ELF-1 (cell line): ENCODE data around the gene FHL3.
A peak's percentile ranks its signal among the peaks of the same experiment; 100 is the strongest.
"Not testable (repeated sequence)": the region's sequence is repeated elsewhere in the genome, so short reads cannot be mapped to it uniquely, and the experiment has no call there.

Experiments used
- DNase-seq: peaks from one replicate; pipeline ENCODE4 v3.0.0-alpha.2; 2016; ENCODE audit warnings: low read depth, low spot score

Gene FHL3

DNA sequence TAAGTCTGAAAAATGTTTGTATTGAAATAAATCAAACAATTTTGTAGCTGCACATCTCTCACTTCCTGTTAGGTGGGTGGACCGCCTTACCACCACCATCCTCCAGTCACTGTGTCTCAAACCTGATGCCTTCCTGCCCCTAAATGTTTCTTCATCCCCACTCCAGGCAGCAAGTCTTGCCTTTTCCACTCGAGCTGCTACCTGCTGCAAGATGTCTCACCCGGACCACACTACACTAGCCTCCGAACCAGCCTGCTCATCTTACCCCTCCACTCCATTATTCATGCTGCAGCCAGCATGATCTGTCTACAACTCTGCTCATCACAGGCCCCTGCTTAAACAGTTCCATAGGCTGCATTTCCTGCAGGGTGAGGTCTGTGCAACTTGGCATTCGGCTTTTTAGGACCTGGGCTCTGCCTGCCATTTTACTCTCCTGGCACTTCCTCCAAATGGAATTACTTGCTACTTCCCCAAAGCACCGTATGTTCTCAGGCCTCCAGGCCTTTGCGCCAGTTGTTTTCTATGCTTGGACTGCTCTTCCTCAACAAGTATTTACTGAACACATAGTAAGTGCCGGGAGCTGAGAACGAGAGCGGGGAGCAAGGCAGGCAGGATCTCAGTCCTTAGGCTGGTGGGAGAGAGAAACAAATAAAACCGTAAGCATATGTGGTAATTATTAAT, 10.3 kb downstream of the FHL3 start:
- no peak for DNase-seq

DNA sequence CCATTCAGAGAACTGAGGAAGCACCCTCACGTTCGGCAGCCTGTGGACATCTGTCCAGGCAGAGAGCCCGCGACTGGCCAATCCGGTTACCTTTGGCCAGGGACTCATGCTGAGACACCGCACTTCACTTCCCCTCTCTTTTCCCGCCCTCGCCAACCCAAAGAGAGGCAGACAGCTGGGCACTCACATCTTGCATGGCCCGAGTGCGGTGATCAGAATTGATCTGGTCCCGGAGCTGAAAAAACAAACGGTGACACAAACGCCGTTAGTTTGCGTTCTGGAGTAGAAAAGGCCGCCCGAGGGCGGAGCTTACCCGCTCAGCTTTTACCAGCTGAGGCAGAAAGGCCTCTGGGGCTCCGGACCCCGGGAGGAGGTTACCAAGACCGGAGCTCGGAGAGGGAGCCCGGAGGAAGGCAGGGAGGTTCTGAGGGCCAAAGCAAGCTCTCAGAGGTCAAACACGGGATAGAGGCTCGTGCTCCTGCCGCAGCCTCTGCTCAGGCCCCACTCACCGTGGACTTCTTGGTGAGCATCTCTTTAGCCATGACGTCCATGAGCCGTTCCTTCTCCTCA, 15.9 kb downstream of the FHL3 start:
- no peak for DNase-seq

DNA sequence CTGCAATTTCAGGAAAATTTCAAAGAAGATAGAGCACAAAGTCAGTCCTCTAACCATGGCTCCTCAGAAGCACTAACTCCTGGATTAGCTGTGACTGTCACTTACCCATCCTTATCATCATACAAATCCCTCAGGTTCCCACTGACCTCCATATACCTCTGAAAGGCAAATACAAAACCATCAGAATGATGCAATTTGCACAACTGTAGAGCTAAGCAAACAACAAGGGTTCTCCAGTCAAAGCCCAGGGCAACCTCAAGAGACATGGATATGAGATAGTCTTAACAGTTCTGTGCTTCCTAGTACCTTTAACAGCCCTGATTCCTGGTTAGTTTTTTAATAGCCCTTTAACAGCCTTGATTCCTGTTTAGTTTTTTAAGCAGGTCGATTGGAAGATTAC, 17.6 kb downstream of the FHL3 start:
- no peak for DNase-seq

DNA sequence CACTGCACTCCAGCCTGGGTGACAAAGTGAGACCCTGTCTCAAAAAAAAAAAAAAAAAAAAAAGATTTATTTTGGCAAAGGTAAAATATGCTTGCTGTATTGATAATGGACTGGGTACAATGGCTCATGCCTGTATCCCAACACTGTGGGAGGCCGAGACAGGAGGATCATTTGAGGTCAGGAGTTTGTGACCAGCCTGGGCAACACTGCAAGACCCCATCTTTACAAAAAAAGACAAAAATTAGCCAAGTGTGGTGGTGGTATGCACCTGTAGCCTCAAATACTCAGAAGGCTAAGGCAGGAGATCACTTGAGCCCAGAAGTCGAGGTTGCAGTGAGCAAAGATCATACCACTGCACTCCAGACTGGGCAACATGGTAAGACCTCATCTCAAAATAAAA, 21.8 kb downstream of the FHL3 start:
- DNase-seq: no peak

DNA sequence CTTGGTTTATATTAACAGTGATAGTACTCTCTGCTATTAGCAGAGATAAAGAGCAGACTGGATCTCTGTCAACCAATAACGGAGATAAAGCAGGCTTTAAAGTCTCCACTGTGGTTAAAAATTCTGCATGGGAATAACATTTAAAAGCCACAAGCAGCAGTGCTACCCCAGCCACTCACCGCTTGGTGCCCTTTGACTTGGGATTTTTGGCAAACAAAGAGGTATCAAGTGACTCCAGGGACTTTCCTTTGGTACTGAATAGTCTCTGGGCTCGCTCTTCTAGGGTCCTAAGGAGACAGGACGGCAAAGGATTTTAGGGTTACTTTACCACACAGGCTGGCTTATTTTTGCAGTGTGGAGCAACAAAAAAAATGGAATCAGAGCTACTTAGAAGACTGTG, 26.8 kb downstream of the FHL3 start:
- DNase-seq: no peak

DNA sequence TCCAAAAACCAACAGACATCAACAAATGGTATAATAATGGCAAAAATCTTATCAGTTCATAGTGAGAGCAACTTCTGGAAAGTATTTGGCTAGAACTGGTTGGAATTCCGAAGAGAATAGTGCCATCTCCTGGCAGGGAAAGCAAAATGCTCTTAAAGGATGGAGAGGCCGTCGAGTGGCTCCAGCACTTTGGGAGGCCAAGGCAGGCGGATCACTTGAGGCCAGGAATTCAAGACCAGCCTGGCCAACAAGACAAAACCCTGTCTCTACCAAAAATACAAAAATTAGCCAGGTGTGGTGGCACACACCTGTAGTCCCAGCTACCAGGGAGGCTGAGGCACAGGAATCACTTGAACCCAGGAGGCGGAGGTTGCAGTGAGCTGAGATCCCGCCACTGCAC, 30.2 kb downstream of the FHL3 start:
- peak; percentile 61 for DNase-seq

DNA sequence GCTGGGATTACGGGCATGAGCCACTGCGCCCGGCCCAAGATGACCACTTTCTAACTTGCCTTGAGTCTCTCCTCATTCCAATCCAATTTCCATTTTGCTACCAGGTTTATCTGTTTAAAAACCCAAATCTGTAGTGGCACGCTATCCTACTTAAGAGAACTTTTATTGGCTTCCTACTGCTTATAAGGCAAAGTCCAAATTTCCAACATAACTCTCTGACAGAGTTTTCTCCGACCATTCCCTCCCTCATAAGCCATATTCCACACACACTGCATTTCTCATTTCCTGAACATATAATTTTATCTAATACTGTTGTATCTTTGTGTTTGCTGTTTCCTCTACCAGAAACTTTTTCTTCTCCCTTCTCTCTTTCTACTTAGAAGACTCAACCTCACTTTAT, 30.7 kb downstream of the FHL3 start:
- DNase-seq: no peak

DNA sequence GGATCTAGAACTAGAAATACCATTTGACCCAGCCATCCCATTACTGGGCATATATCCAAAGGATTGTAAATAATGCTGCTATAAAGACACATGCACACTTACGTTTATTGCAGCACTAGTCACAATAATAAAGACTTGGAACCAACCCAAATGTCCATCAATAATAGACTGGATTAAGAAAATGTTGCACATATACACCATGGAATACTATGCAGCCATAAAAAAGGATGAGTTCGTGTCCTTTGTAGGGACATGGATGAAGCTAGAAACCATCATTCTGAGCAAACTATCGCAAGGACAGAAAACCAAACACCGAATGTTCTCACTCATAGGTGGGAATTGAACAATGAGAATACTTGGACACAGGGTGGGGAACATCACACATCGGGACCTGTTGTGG, 31.6 kb downstream of the FHL3 start:
- DNase-seq: not testable (repeated sequence)

DNA sequence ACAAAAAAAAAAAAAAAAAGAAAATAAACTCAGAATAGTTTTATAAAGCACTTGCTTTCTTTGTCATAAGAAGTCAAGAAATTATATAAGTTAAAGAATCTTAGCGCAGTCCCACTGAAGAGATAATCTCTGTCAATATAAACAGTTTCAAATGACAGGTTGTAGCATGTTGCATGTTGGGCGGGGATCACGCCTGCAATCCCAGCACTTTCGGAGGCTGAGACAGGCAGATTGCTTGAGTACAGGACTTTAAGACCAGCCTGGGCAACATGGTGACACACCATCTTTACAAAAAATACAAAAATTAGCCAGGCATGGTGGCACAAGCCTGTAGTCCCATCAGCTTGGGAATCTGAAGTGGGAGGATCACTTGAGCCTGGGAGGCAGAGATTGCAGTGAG, 40.0 kb downstream of the FHL3 start:
- DNase-seq: no peak

DNA sequence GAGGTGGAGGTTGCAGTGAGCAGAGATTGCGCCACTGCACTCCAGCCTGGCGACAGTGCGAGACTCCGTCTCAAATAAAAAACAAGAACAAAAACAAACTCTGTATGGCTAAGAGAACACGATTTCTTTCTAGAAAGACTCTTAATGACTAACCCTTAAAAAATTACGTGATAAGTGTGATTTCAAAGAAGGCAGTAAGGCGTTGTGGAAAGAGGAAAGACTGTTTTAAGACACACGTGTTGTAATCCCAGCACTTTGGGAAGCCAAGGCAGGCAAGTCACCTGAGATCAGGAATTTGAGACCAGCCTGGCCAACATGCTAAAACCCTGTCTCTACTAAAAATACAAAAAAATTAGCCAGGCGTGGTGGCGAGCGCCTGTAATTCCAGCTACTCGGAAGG, 41.2 kb downstream of the FHL3 start:
- DNase-seq: not testable (repeated sequence)

DNA sequence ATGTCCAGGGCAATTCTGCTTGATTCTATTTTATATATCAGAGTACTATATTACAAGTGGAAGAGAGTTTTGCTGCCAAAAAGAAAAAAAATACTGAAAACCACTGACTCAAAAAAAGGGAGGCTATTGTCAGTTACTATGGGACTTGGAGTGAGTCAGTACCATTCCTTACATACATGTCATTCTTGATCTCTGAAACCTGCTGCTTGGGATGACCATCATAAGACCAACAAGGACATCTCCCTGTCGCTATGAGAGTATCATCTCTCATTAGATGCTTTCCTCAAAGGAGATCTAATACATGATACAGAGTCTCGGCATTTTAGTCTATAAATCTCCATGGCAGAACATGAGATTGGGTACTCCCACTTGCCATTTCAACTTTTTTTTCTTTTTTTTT, 46.6 kb downstream of the FHL3 start:
- DNase-seq: no peak

DNA sequence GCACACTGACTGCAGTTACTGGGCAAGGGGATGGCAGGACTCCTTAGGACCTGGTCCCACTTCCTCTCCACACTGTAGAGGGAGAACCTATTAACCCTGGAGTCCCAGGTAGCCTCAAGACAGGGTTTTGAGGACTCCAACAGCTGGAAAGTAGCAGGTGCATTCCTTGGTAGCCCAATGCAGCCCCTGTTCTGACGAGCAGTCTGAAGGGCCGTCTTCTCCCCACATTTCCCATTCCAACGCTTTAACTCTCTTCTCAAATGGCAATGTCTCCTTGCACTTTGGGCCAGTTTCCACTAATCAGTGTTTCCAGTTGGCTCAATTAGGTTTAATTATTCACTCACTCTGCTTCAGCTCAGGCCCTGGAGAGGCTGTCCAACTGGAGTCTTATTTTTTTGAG, 49.6 kb downstream of the FHL3 start:
- DNase-seq: no peak

DNA sequence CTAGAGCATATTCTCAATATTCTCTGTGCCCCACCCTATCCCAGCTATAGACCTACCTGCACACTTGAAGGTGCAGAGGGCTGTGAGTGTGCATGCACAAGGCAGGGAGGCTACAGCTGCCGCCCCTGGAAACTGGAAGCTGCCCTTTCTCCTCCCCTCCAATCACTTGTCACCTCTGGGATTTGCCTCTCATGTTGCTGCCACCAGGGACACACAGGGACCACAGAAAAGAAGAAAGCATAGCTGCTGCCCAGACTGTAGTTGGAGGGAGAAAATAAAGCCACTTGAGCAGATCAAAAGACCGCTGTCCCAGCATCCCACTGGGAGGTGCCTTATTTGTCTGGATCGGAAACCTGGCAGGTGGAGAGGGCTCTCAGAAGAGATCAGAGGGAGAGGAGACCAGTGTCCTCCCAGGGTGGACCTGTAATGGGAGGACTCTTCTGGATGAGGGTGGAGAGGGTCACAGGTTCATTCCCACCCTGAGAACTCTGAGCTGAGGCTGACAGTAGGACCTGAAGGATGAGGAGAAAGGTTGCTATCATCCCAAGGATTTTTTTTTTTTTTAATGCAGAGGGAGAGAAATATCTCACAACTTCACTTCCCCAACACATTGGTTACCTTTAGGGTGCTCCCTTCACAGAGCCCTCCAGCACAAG, 50.9 kb downstream of the FHL3 start:
- DNase-seq: no peak

DNA sequence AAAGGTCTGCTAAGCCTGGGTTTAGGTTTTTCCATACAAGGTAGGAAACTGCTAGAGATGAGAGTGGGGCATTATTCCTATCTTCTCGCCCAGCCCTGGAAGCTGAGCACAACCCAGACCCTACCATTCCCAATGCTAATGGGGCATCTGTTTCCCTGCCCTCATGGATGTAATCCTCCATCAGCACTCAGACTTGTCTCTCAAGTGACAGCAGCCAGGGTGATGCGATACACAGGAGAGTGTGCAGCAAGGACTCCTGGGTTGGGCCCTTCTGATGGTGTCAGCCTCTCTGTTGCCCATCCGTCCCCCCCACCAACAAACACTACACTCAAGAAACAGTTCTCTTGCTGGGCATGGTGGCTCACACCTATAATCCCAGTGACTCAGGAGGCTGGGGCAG, 52.6 kb downstream of the FHL3 start:
- no peak for DNase-seq

DNA sequence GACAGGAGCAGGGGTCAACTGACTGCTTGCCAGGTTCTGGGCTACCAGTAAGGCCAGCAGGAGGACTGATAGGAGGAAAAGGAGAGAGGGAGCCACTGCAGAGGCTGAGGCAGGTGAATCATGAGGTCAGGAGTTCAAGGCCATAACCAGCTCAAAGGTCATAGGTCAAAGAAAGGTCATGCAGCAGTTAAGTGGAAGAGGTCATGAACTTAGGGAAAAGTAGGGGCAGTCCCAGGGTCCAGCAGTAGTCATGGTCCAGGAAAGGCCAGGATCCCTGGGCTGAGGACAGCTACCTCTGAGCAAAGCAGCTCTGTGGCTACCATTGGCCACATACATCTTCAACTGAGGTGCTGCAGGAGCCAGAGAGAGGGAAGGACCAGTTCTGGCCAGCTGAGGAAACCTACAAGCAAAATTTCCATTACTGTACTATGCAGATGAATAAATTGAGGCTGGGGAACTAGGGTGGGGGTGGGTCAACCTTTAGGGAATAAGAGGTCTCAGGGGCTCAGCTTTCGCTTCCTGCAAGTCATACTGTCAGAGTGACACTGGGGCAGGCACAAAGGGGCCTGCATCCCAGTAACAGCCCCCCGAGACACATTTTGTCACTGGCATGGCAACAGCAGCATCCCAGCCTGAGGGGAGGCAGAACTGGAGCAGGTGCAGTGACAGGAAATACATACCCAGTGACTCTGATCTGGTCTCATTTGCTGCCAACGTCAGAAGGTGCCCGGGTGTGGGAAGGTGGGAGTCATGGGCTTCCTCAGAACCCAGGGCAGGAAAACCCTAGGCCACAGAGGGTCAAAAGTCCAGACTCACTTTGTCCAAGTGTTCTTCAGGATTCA, 53.3 kb downstream of the FHL3 start:
- DNase-seq: no peak

DNA sequence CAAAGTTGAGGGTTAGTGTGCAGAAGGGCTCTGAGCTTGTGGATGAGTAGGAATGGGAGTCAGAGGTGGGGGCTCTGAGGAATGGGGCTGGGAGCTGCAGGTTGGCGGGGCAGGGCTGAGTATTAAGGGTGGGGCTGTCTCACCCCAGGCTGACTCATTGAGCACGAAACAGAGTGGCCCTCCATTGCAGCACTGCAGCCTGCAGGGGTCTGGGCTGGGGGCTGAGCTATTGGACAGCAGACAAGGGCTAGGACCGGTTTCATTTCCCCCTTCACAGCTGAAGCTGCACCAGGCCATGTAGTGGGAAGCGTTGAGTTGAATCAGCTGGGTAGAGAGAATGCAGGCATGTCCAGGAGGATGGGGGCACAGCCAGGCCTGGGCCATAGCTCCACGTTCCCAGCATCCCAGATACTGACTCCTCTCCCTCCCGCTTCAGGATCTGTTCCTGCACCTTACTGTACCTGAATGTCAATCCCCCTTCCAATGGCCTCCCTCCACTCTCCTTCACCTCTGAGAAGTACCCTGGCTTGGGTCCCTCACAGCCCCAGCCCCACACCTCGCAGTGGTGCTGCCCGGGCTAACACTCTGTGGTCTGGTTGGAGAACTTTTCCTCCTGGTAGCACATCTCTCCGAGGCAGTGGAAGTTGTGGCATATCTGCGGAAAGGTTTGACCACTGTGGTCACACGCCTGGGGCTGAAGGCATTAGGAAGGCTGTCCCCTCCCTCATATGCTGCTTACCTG, 54.1 kb downstream of the FHL3 start:
- no peak for DNase-seq

DNA sequence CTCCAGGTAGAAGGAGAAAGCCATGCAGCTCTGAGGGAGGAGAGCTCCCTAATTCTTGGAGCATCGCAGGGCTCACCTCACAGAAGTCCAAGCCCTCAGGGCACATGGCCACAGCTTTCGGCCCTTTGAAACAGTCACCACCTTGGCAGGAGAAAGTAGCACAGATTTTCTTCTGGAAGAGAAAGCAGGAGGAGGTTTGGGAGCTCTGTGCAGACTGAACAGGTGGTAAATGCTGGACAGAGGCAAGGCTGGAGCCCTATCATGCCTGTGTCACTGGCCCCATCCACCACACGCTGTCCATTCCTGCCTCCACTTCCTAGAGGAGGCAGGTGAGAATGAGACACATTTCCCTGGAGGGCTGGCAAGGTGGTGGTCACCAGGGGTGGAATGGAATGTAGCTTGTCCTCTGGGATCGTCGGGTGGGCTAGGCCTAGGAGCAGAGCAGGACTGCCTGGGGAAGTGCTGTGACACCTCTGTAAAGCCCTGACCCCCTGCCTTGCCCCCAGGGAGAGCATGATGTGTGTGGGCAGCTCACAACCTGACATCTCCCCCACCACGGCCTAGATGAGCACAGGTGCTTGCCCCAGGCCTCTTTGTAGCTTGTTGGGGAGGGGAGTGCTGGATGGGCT, 55.7 kb downstream of the FHL3 start:
- DNase-seq: peak; percentile 70

DNA sequence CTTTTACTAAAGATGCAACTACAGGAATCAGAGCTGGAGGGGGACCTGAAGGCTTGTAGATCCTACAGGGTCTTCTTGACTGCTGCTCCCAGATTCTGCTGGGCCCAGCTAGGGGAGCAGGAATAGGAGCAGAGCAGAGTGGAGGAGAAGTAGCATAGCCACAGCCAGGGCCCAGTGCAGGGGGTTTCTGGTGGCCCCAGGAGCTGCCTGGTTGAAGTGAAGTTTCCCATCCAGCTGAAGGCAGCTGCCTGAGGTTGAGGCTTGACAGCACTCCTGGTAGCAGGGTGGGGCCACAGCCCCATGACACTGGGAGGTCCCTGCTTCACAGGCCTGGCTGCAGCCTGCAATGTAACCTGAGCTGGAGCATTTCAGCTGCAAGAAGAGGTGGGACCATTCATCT, 56.5 kb downstream of the FHL3 start:
- no peak for DNase-seq

DNA sequence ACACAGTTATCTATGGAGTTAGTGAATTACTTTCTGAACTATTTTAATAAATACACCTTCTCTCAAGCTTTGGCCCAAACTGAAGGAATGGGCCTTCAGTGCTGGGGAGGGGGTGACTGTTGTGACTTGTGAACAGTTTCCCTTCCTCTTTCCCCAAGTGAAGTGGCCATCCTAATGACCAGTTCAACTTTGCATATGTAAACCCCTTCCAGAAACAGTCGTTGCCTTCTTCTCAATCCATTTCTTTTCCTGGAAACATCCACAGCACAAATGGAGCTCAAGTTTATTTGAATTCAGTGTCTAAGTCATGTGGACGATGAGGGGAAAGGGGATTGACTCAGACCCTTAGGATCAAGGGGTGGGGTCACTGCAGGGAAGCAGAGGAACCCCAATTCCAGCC, 57.1 kb downstream of the FHL3 start:
- no peak for DNase-seq

DNA sequence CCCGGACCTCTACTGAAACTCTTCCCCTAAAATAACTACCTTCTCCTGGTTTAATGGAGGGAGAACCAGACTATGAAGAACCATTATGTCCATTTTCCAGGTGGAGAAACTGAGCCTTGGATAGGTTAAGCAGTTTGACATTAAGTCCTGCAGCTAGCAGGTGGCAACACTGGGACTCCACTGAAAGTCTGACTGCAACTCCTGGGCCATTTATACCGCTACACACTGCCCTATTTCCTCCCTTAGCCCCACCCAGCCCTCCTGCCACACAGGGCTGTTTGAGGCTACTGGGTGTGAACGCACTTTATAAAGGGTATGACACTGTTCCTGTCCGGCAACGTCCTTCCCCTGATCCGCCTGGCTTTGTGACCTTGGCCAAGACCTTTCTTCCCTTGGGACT, 58.0 kb downstream of the FHL3 start:
- DNase-seq: no peak
